NCI-H774 (cell line): ENCODE measurements around the gene EDA.
A peak's percentile ranks its signal among the peaks of the same experiment; 100 is the strongest.

ENCODE experiments used
- DNase-seq: peaks from one replicate; lab custom pipeline; 2025; lab: John Stamatoyannopoulos, UW

EDA gene

DNA sequence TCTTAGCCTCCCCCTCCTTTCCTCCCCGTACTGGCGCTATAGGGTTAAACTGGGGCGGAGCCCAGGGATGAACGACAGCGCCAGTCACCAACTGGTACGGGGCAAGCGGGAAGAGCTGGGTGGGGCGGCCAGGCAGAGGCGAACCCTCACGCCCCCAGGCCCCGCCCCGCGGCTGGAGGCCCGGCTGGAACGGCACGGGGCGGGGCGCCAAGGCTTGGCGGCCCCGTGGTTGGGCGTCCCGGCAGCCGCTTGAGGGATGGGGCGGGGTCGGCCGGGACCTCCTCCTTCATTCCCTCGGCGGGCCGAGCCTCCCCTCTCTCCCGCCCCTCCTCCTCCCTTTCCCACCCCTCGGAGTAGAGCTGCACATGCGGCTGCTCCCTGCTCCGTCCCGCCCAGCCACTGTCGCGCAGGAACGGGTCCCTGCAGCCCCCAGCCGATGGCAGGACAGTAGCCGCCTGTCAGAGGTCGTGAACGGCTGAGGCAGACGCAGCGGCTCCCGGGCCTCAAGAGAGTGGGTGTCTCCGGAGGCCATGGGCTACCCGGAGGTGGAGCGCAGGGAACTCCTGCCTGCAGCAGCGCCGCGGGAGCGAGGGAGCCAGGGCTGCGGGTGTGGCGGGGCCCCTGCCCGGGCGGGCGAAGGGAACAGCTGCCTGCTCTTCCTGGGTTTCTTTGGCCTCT, at the start of gene EDA:
EDA (plus strand) TSS at position 335 of the 678 bp plus-strand sequence.
- peak; percentile 71 for DNase-seq

DNA sequence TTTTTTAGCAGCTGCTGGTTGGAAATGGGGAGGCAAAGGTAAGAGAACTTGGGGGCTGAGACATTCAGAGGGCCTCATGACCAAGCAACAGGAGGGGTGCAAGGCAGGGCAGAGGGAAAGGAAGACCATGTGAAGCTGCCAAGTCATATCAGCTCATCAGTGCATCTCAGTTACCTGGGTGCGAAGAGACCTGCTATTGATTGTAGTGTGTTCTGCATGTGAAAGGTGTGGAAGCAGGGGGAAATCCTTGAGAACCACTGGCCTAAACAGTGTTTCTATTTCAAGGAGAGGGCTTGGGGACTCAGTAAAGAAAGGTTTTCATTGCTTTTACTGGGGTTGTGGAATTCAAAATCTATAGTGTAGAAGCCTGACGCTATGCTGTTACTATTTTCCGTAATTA, 47.1 kb upstream of the EDA start:
- DNase-seq = no peak

DNA sequence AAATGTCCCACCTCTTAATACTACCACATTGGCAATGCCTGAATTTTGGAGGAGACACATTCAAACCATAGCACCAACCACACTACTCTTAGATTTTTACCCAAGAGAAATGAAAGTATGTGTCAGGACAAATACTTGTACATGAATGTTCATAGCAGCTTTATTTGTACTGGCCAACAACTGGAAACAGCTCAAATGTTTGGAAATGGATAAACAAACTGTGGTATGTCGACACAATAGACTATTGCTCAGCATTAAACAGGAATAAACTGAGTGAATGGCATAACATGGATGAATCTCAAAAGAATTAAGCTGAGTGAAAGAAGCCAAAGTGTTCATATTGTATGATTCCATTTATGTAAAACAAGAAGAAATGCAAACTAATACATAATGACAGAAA, 18.5 kb upstream of the EDA start:
- DNase-seq = no peak

DNA sequence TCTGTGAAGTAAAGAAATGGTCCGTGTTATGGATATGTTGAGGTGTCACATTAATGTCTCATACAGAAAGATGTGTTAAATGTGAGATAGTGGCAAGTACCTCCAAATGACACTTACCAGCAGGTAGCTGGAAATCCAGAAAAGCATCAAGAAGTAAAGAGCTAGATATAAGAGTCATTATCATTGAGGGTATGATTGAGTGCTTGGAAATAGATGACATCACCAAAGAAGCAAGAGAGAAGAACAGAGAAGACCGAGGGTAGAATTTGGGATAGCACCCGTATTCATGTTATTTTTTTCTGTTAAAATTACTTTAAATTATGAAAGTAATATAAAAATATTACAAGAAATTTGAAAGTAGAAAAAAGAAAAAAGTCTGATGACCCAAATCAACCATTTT, 15.7 kb upstream of the EDA start:
- DNase-seq = no peak

DNA sequence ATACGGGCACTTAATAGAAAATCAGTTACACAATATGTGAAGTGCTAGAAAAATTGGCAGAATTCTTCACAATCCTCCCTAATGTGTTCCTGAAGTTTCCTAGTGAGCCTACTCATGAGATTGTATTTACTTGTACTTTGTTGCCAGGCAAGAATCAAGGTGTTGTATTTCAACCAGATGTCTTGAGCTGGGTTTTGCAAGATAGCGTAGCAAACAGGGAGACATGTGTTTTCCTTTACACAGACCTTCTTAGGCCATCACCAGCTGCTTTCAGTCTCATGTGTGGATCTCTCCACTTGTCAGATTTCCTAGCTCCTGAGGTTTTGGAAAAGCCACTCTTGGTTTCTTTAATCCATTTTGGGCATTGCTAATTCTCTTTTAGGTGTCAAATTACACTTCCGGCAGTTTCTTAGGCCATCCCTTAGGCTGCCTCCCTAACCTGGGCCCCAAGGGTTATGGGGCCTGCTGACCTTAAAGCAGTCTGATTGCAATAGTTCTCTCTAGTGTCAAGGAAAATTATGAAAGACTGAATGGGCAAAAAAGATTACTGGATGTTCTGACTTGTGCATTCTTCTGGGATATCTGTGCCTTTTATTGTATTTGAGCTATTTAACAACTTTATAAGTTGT, 12.2 kb upstream of the EDA start:
- no peak for DNase-seq

DNA sequence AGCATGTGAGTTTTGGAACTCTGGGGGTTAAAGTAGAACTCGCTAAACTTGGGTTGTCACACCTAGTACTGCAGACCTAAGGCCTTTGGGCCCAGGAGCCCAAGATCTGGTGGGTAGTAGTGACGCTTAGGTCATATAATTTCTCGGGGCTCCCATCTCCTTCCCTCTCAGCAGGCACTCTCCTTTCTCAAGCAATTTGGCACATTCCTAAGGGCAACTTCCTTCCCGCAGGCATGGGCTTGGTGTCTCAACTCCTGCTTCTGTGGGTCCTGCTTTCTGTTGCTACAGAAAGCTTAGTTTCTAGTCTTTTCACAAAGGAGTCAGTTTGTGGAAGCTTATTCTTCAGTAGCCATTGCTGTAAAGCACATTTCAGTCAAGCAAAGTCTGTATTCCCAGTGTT, 10.4 kb upstream of the EDA start:
- no peak for DNase-seq

DNA sequence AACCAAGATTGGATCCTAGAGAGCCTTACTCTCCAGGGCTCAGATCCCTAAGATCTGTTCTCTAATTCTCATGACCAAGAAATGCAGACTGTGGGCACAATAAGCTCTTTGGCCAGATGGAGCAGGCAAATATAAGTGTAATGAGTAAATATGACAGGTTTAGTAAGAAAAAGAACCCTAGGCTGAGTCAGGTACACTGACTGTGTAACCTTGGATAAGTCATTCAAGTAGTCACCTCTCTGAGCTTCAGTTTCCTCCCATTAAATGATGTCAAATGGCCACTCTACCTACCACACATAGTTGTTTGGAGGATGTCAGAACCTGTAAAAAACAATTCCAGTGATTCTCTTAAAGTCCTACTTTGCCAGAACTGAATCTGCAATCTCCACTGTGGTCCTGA, 8.3 kb upstream of the EDA start:
- no peak for DNase-seq

DNA sequence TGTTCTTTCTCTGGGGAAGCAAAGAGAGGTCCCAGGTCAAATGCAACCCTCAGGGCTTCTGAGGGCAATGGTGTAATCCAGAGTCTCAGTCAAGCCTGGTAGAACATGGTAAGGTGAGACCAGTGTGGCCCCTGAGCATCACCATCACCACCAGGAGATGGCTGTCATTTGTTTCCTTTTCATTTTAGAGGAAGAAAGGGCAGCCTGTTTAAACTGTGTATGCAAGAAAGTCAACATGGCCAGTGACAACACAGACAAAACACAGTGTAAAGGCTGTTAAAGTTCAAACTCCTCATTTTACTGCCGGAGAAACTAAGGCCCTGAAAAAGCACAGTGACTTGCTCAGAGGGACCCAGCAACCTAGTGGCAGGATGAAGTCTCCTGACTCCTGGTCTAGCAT, 2.0 kb upstream of the EDA start:
- no peak for DNase-seq

DNA sequence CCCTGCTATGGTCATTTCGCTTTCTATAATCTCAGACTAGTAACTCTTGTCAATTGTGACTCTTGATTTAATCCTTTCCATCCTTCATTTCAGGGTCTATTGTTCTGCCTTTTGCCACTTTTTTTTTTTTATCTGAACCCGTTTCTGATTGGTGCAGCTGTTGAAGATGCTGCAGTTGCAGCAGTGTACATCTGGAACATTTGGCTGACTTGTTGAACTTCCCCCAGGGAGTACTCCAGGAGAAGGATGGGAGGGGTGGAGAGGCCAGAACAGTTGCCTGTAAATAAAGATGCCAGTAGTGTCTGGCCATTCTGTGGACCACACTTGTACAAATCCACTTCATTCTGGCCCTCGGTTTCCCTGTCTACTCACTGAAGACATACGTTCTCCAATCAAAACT, 1.0 kb upstream of the EDA start:
- no peak for DNase-seq

DNA sequence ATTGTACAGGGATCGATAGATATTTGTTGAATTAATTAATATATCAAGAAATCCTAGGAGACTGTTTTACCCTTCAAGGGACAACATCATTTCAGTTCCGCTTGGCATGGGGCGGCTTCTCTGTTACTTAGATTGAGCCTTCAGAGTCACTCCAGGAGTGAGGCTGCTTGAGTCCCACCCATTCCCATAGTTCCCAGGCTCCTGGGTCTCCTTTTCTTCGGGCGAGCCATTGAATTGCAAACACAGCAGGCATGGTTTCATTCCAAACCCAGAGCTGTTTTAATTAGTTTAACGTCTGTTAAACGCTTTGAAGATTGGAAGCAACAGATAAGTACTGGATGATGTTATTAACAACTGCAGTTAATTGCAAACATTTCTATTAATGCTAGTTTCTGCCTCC, 571 bp upstream of the EDA start:
- DNase-seq = no peak

DNA sequence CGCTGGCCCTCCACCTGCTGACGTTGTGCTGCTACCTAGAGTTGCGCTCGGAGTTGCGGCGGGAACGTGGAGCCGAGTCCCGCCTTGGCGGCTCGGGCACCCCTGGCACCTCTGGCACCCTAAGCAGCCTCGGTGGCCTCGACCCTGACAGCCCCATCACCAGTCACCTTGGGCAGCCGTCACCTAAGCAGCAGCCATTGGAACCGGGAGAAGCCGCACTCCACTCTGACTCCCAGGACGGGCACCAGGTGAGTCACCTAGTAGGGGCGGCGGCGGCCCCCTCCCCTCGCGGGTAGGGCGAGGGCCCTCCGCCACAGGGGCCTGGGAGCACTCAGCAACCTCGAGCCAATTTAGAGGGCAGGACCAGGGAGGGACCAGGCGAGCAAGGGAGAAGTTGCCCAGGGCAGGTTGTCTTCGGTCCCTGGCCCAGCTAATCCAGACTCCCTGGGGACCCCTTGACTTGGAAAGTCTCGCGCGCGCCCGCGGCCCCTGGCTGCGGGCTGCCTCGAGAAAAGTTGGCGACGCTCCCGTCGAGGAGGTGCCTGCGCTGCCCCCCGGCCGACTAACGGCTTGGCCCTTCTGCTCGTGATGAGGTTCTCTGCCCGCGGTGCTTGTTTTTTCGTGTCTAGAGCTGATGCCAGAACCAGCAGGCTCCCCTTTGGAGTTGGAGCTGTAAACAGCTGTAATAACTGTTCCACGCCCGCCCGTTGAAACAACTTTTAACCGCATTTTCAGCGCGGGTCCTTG, 717 bp downstream of the EDA start:
- no peak for DNase-seq

DNA sequence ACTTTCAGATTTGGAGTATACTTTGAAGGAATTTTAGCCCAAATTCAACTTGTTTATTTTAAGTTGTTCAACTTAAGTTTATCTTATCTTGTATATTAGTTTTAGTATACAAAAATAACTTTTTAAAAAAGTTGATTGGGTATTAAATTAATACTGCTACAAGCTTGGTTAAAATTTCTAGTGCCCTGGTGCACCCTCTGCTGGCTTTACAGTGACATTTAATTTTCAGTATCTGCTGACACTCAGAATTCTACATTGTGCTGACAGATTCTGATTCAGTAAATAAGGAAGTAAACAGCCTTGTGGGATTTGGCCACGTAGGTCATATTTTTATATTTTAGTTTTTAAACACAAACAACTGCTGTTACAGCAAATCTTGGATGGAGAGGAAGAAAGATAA, 2.9 kb downstream of the EDA start:
- DNase-seq = no peak

DNA sequence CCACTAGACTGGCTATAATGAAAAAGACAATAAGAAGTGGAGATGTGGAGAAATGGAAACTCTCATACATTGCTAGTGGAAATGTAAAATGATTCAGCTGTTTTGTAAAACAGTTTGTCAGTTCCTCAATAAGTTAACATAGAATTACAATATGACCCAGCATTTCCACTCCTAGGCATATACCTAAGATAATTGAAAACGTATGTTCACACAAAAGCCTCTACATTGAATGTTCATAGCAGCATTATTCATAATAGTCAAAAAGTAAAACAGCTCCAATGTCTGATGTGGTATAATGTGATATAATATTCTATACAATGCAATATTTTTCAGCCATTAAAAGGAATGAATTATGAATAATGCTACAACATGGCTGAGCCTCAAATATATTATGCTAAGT, 10.2 kb downstream of the EDA start:
- DNase-seq = no peak

DNA sequence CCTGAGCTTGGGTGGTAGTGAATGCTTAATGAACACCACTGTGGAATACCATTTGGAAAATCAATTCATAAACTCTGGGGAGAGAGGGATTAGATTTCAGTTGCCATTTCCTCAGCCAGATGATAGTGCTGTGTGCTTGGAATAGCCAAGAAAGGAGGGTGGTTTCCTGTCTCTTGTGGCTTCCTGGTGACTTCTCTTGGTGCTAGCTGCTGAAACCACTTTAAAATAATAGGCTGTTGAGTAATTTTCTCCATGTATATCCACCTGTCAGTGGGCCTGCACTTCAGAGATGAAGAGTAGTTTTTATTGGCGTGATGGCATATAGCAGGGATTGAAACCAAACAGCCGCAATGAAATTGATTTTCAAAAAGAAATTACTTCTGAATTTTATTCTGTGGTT, 11.8 kb downstream of the EDA start:
- DNase-seq = no peak

DNA sequence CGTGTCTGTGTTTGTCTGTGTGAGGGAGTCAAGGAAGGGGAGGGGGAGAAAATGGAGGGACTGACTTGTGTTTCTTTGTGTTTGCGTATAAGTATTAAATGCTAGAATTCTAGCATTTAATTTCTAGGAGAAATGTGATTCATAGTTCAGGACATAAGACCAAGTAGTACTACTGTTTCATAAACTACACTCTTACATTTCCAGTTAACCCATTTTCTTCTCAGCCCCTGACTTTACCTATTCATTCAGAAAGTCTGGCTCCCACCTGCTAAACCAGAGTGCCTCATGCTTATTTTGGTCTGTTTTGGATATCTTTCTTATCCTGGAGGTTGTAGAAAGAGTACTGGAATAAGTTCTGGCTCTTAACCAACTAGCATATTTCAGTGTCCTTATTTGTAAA, 14.2 kb downstream of the EDA start:
- no peak for DNase-seq

DNA sequence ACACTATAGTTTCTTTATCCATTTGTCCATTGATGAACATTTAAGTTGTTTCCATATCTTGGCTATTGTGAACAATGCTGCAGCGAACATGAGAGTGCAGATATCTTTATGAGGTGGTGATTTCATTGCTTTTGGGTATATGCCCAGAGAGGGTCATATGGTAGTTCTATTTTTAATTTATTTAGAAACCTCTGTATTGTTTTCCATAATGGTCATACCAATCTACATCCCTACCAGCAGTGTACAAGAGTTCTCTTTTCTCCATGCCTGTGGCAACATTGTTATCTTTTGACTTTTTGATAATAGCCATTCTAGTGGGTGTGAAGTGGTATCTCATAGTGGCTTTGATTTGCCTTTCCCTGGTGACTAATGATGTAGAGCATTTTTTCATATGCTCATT, 48.8 kb downstream of the EDA start:
- no peak for DNase-seq

DNA sequence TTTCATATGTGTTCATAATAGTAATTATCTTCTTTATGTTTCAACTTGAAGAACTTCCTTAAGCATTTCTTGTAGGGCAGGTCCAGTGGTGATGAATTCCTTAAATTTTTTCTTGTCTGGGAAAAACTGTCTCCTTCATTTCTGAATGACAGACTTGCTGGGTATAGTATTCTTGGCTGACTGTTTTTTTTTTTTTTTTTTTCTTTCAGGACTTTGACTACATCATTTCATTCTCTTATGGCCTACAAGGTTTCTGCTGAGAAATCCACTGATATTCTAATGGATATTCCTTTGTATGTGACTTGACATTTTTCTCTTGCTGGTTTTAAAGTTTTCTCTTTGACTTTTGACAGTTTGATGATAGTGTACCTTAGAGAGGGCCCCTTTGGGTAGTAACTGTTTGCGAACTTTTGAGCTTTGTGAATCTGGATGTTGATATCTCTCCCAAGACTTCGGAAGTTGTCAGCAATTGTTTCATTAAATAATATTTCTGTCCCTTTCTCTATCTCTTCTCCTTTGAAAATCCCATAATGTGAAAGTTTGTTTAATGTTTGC, 54.2 kb downstream of the EDA start:
- DNase-seq = no peak

DNA sequence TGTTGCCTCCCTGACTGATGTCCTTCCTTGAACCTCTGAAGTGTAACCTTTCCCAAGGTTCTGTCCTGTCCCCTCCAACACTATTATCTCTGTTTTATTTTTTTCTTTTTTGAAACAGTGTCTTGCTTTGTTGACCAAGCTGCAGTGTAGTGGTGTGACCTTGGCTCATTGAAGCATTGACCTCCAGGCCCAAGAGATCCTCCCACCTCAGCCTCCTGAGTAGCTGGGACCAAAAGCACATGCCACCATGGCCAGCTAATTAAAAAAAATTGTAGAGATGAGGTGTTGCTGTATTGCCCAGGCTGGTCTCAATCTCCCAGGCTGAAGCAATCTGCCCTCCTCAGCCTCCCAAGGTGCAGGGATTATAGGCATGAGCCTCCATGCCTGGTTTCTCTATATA, 59.0 kb downstream of the EDA start:
- DNase-seq = no peak

DNA sequence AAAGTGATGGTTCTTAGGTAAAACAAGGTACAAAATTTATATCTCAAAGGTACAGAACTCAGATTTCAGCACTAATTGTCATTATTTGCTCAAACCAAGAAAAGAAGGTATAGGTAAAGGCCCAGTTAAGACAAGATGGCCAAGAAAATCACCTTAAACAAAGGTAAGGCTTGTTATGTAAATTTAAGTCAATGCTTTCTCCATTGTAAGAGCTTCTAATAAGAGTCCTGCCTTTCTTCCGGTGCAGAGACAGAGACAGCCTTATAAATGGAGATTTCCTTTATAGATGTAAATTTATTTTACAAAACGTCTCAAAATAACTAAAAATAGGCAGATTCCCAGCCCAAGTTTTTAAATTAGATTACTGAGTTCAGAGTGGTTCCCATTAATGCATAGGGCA, 89.9 kb downstream of the EDA start:
- DNase-seq = no peak

DNA sequence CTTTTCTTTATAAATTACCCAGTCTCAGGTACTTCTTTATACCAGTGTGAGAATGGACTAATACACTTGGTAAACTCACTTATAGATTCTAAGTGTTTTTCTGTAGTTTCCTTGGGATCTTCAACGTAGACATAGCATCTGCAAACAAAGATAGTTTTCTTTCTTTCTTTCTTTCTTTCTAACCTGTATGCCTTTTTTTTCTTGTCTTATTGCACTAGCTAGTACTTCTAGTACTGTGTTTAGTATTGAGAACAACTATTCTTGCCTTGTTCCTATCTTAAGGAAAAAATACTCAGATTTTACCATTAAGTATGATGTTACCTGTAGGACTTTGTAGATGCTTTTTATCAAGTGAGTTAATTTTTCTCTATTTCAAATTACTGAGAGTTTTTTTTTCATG, 102.2 kb downstream of the EDA start:
- DNase-seq = no peak

DNA sequence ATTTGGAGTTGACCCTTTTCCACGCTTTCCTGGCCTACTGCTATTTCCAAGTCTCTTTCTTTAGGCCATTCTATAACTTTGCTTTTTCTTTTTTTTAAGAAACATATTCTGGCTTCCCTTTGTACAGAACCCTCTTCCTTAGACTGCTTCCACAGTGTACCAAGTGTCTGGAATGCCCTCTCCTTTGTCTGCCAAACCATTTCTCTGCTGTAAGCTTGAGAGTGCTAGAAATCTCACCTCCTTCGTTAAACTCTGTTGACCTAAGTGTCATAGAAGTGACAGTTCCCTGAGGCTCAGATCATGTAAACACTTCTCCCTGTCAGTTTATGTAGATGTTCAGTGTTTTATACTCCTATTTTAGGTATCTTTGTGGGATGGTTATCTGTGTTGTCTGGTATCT, 108.4 kb downstream of the EDA start:
- DNase-seq = no peak

DNA sequence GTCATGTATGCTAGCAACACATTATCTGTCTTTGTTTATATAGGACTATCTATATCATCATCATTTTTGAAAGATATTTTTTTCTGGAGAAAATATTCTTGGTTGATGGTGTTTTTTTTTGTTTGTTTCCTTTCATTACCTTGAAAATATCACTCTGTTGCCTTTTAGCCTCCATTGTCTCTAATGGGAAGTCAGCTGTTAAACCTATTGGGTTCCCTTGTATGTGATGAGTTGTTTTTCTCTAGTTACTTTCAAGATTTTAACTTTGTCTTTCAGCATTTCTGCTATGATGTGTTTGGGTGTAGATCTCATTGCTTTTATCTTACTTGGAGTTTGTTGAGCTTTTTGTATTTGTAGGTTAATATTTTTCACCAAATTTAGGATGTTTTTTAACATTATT, 124.4 kb downstream of the EDA start:
- DNase-seq = no peak

DNA sequence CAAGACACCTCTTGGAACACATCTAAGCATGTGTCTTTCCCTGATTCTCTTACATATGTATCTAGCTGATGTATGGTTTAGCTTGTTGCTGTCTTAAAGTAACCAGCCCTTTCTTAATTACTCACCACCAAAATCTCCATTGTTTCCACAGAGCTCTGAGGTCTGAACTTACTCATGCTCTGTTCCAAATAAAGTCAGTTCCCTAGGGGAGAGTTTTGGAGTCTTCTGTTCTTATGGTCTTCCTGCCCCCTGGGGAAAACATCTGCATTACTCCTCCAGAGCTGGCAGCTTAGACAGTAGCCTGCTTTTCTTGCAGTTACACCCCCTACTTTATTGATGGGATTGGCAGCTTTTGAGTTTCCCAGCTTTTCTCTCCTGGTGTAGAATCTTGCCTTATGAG, 125.8 kb downstream of the EDA start:
- no peak for DNase-seq
